ENCODE data around the gene CCDC13. TPM values are rescaled to one million over a fixed set of nuclear protein-coding genes. Genes with fewer than 3 reads are reported as not detected.

Gene CCDC13
- total RNA-seq, 4 donors from 2014 or later: 1.7 to 1.9 TPM; not detected in 2

- Histone ChIP-seq H3K27me3 (no peaks in the 10 kb centered on the region), H3K27ac (no peak overlapping the region)
- TF ChIP-seq, protein P1, sequence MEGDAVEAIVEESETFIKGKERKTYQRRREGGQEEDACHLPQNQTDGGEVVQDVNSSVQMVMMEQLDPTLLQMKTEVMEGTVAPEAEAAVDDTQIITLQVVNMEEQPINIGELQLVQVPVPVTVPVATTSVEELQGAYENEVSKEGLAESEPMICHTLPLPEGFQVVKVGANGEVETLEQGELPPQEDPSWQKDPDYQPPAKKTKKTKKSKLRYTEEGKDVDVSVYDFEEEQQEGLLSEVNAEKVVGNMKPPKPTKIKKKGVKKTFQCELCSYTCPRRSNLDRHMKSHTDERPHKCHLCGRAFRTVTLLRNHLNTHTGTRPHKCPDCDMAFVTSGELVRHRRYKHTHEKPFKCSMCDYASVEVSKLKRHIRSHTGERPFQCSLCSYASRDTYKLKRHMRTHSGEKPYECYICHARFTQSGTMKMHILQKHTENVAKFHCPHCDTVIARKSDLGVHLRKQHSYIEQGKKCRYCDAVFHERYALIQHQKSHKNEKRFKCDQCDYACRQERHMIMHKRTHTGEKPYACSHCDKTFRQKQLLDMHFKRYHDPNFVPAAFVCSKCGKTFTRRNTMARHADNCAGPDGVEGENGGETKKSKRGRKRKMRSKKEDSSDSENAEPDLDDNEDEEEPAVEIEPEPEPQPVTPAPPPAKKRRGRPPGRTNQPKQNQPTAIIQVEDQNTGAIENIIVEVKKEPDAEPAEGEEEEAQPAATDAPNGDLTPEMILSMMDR (IDR thresholded peaks at IDR 0.05): no peak
Measured at GRCh38 chr3:42732196-42732828, 40.7 kb downstream of the CCDC13 start.

DNA sequence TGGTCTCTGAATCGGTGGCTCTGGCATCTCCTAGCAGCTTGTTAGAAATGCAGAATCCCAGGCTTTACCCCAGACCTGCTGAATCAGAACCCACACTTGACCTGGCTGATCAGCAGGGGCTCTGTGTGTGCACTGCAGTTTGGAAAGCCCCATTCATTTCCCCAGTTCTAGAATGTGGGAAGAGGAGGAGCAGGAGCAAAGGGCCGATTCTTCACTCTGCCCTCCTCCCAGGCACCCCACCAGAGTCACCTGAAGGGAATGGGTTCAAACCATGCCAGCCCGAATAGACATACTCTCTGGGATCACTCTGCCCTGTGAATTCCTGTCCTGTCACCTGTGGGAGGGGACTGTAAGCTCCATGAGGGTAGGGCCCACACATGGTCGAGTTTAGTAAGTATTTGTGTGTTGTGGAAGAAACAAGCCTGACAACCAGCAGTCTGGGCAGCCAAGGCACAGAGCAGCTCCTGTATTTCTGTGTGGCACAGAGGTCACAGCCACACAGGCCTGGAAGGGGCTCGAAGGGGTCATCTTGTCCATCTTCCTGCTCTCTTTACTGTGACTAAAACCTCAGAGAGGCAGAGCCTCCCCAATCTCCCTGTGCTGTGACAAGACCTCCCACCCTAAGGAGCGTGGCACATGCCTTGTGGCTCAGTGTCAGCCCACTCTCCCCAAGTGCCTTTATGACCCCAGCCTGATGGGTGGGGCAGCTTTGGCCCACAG is 41.4 kb downstream of the CCDC13 start:
- no peaks in the 10 kb centered on the region for H3K4me1 ChIP-seq
- intact Hi-C loops (cut with DNase I; ENCODE audit: low total_unique reads): no loop called here
- DNase-seq: no peak
- H3K4me3 ChIP-seq: no peak overlapping the region
- no peaks in the 10 kb centered on the region for H3K36me3 ChIP-seq
- H3K27me3 ChIP-seq: no peaks in the 10 kb centered on the region
- no peaks in the 10 kb centered on the region for H3K9me3 ChIP-seq
- no peak overlapping the region for H3K27ac ChIP-seq
- TF ChIP-seq, protein P1 (IDR thresholded peaks at IDR 0.05): no peak
- TF ChIP-seq POLR2A (IDR thresholded peaks at IDR 0.05): no peak

More at GRCh38 chr3:42732196-42732828, 40.7 kb downstream of the CCDC13 start:
- Histone ChIP-seq H3K9me3 (no peaks in the 10 kb centered on the region), H3K4me1 (no peaks in the 10 kb centered on the region), H3K36me3 (no peaks in the 10 kb centered on the region), H3K4me3 (no peak overlapping the region)
- no peak for DNase-seq
- intact Hi-C loops (cut with DNase I; ENCODE audit: low total_unique reads): no loop called here

DNA sequence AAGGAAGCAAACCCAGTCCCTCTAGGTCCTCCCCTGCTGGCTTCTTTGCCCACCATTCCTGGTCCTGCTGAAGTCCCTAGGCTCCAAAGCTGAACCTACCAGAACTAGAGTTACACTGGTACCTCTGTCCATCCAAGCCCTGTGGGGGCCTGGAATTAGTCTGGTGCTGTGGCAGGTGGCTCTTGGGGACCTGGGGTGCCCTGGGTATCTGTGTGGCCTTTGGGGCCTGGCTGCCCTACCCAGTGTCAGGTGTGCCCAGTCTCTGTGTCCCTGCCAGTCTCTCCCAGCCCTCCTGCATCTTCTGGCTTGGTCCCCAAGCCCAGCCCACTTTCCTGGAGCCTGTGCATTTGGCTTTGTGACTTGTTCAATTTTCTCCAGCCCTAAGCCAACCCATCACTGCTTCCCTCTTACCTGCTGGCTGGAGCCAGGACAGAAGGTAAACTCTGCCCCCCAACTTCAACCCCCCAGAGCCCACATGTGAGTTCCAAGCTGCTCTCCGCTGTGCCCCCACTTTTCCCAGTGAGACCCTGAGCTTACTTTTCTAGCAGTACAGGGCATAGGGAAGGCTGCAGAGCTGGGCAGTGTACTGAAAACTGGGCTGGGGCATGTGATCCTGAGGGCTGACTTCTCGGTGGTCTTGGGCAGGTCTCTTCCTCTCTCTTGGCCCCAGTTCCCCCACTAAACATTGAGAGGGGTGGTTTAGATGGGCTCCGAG is 42.2 kb downstream of the CCDC13 start:
- no peaks in the 10 kb centered on the region for H3K4me1 ChIP-seq
- no peaks in the 10 kb centered on the region for H3K27me3 ChIP-seq
- TF ChIP-seq, protein P1 (IDR thresholded peaks at IDR 0.05): no peak
- no peak for TF ChIP-seq POLR2A (IDR thresholded peaks at IDR 0.05)

GRCh38 chr3:42730294-42730693 is 42.8 kb downstream of the CCDC13 start:
- Histone ChIP-seq H3K27ac (no peak overlapping the region), H3K4me3 (no peak overlapping the region), H3K36me3 (no peaks in the 10 kb centered on the region), H3K9me3 (no peaks in the 10 kb centered on the region), H3K4me1 (no peaks in the 10 kb centered on the region), H3K27me3 (no peaks in the 10 kb centered on the region)
- intact Hi-C loops (cut with DNase I; ENCODE audit: low total_unique reads): no loop called here
- TF ChIP-seq, protein P1 (IDR thresholded peaks at IDR 0.05): no peak
- no peak for TF ChIP-seq POLR2A (IDR thresholded peaks at IDR 0.05)
- no peak for DNase-seq

More for the DNA sequence above, 42.2 kb downstream of the CCDC13 start:
- intact Hi-C loops (cut with DNase I; ENCODE audit: low total_unique reads): no loop called here
- Histone ChIP-seq H3K36me3 (no peaks in the 10 kb centered on the region), H3K9me3 (no peaks in the 10 kb centered on the region), H3K4me3 (no peak overlapping the region), H3K27ac (no peak overlapping the region)
- no peak for DNase-seq
